Breast epithelium (tissue), 4 donors: ENCODE measurements around the gene VPS9D1. TPM values are rescaled to one million over a fixed set of nuclear protein-coding genes. Genes with fewer than 3 reads are reported as not detected.
"Not testable (repeated sequence)": the region's sequence is repeated elsewhere in the genome, so short reads cannot be mapped to it uniquely, and the experiment has no call there.

Experiments
- DNase-seq, 2 donors: peaks; one replicate each; pipeline ENCODE4 v3.0.0-alpha.2; 2019; ENCODE audit warnings: low spot score in 2 of 2
- H3K27ac ChIP-seq, 2 donors: fragments of 200-600 bp; sonication (generic) in 1 of 2; one replicate each; pipeline ENCODE4 v1.5.1; 2016 to 2019; ENCODE audit warnings: mild to moderate bottlenecking in 1 of 2
- H3K27me3 ChIP-seq, 2 donors: fragments of 200-600 bp; sonication (generic) in 1 of 2; one replicate each; pipeline versions ENCODE4 v1.5.1 to v1.6.0; 2017 to 2019; ENCODE audit warnings: control low read depth in 1 of 2, mild to moderate bottlenecking in 1 of 2
- H3K36me3 ChIP-seq: fragments of 200-600 bp; one replicate; pipeline ENCODE4 v1.5.1; 2019
- H3K4me1 ChIP-seq, 2 donors: fragments of 200-600 bp; sonication (generic); one replicate each; pipeline ENCODE4 v1.5.1; 2016 to 2019; ENCODE audit warnings: control low read depth in 1 of 2
- H3K4me3 ChIP-seq, 3 donors: fragments of 200-600 bp; sonication (generic); 1 replicate in 2 of 3; 2 replicates in 1 of 3; pipeline ENCODE4 v1.5.1; 2016 to 2019; ENCODE audit warnings: mild to moderate bottlenecking in 3 of 3, moderate library complexity in 2 of 3
- H3K9me3 ChIP-seq, 2 donors: fragments of 200-600 bp; sonication (generic) in 1 of 2; one replicate each; pipeline ENCODE4 v1.5.1; 2016 to 2019; ENCODE audit warnings: control low read depth in 1 of 2
- POLR2A ChIP-seq: fragments of 450-650 bp; IDR thresholded peaks from one replicate; pipeline ENCODE4 v1.6.1; 2016; ENCODE audit warnings: antibody characterized with exemption, mild to moderate bottlenecking, moderate library complexity
- POLR2AphosphoS5 ChIP-seq, 3 donors: sonication (generic); formaldehyde crosslinking; IDR thresholded peaks; one replicate each; pipeline ENCODE4 v1.6.1; 2017; ENCODE audit warnings: antibody characterized with exemption in 3 of 3
- intact Hi-C: fragments of 100-400 bp; cut with DNase I; formaldehyde crosslinking; loops from one replicate; pipeline ENCODE4 v1.15.1; 2023; ENCODE audit warnings: low total_unique reads
- total RNA-seq, 3 donors: library from RNA; depleted of rRNA; stranded (reverse); fragments of >200 nt; gene quantifications; one replicate each; pipeline ENCODE4 v1.1.0, GENCODE V29; 2016
- TF ChIP-seq, protein P1 (sequence below), 3 donors: fragments of 450-650 bp; IDR thresholded peaks; one replicate each; pipeline ENCODE4 v1.5.1; 2016 to 2017; ENCODE audit warnings: antibody characterized with exemption in 3 of 3, mild to moderate bottlenecking in 3 of 3, moderate library complexity in 3 of 3

The VPS9D1 gene
- total RNA-seq, 3 donors from 2014 or later = 4.8 to 6.6 (median 5.4) TPM

DNA sequence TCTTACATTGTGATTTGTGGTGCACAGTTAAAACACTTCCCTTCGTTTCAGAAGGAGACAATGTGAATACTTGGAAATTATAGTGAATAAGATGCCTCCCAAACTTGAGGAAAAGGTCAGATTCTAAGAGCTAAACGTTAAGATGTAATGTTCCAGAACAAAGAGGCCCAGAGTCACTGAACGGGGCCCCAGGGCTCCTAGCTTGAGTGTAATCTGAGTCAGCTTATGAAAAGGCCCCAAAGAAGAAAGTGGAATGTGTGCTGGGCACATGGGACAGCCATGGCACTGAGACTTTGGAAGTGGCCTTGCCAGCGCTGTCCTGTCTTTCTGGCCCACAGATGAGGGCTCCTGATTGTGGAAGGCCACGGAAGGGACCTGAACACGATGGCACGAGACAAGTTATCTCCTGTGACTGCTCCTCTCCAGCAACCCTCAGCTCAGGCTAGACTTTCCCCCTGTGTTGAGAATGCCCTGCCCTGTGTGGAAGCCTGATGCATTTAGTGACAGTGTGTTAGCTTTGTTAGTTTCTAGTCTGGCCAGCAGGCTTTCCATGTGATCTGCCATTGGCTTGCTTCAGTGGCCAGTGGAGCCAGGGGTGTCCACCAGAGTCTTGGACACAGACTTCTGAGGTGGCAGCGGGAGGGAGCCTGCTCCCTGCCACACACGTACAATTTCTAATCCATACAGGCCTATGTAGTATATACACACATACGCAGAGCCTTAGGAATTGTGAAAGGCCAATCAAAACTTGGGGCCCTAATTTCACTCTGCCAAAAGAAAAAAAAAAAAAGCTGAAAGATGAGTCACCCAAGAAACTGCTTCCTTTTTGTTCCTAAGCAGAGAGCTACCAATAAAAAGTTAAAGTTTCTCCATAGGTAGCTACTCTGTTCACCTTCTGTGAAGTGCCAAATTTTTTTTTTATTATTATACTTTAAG lies 49.9 kb downstream of the VPS9D1 start:
- H3K4me1 ChIP-seq = no peaks in the 10 kb centered on the region
- H3K36me3 ChIP-seq = no peaks in the 10 kb centered on the region
- no peaks in the 10 kb centered on the region for H3K9me3 ChIP-seq
- H3K27me3 ChIP-seq = no peaks in the 10 kb centered on the region
- H3K27ac ChIP-seq = no peak overlapping the region
- no peak for DNase-seq
- intact Hi-C loops = no loop called here
- no peak for TF ChIP-seq POLR2AphosphoS5 (IDR thresholded peaks at IDR 0.05)
- TF ChIP-seq, protein P1, sequence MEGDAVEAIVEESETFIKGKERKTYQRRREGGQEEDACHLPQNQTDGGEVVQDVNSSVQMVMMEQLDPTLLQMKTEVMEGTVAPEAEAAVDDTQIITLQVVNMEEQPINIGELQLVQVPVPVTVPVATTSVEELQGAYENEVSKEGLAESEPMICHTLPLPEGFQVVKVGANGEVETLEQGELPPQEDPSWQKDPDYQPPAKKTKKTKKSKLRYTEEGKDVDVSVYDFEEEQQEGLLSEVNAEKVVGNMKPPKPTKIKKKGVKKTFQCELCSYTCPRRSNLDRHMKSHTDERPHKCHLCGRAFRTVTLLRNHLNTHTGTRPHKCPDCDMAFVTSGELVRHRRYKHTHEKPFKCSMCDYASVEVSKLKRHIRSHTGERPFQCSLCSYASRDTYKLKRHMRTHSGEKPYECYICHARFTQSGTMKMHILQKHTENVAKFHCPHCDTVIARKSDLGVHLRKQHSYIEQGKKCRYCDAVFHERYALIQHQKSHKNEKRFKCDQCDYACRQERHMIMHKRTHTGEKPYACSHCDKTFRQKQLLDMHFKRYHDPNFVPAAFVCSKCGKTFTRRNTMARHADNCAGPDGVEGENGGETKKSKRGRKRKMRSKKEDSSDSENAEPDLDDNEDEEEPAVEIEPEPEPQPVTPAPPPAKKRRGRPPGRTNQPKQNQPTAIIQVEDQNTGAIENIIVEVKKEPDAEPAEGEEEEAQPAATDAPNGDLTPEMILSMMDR (IDR thresholded peaks at IDR 0.05) = no peak
- TF ChIP-seq POLR2A = no peak
- H3K4me3 ChIP-seq = no peak overlapping the region

- intact Hi-C loops = no loop called here
- DNase-seq = no peak
- Histone ChIP-seq H3K4me1 (no peaks in the 10 kb centered on the region), H3K27ac (no peak overlapping the region), H3K27me3 (no peaks in the 10 kb centered on the region), H3K9me3 (no peaks in the 10 kb centered on the region), H3K36me3 (no peaks in the 10 kb centered on the region), H3K4me3 (no peak overlapping the region)
- TF ChIP-seq POLR2A (no peak), POLR2AphosphoS5 (IDR thresholded peaks at IDR 0.05) (no peak)
- TF ChIP-seq, protein P1 (IDR thresholded peaks at IDR 0.05) = no peak
These were observed 50.9 kb downstream of the VPS9D1 start for GRCh38 chr16:89669755-89670154.

- H3K4me3 ChIP-seq = peak overlapping the region in 2 of 3 donors; percentile 30 to 49
These were observed 51.9 kb downstream of the VPS9D1 start for GRCh38 chr16:89668790-89669158.

GRCh38 chr16:89667633-89668032 lies 53.1 kb downstream of the VPS9D1 start:
- TF ChIP-seq, protein P1 (IDR thresholded peaks at IDR 0.05) = no peak
- no peak for TF ChIP-seq POLR2A
- H3K27ac ChIP-seq = no peak overlapping the region
- no peaks in the 10 kb centered on the region for H3K4me1 ChIP-seq
- intact Hi-C loops = no loop called here
- no peaks in the 10 kb centered on the region for H3K36me3 ChIP-seq
- no peaks in the 10 kb centered on the region for H3K9me3 ChIP-seq
- no peaks in the 10 kb centered on the region for H3K27me3 ChIP-seq
- DNase-seq = no peak
- no peak overlapping the region for H3K4me3 ChIP-seq

More at GRCh38 chr16:89668790-89669158, 51.9 kb downstream of the VPS9D1 start:
- no peak for DNase-seq
- TF ChIP-seq POLR2AphosphoS5 (IDR thresholded peaks at IDR 0.05) (no peak), POLR2A (no peak)
- TF ChIP-seq, protein P1 (IDR thresholded peaks at IDR 0.05) = no peak
- Histone ChIP-seq H3K27me3 (no peaks in the 10 kb centered on the region), H3K36me3 (no peaks in the 10 kb centered on the region), H3K9me3 (no peaks in the 10 kb centered on the region), H3K4me1 (no peaks in the 10 kb centered on the region), H3K27ac (peak overlapping the region in 1 of 2 donors; percentile 48)
- intact Hi-C loops = no loop called here

DNA sequence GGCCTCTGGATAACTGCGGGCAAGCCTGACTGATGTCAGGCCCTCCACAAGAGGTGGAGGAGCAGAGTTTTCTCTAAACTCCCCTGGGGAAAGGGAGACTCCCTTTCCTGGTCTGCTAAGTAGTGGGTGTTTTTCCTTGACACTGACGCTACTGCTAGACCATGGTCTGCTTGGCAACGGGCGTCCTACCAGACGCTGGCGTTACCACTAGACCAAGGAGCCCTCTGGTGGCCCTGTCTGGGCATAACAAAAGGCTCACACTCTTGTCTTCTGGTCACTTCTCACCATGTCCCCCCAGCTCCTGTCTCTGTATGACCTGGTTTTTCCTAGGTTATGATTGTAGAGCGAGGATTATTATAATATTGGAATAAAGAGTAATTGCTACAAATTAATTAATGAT lies 53.7 kb downstream of the VPS9D1 start:
- H3K4me1 ChIP-seq, H3K27me3 ChIP-seq, DNase-seq, intact Hi-C loops, H3K4me3 ChIP-seq, H3K36me3 ChIP-seq, H3K9me3 ChIP-seq, H3K27ac ChIP-seq: not testable (repeated sequence)

- H3K4me1 ChIP-seq, H3K27ac ChIP-seq, H3K9me3 ChIP-seq, H3K27me3 ChIP-seq, H3K36me3 ChIP-seq, DNase-seq, H3K4me3 ChIP-seq, intact Hi-C loops: not testable (repeated sequence)
These were observed 56.5 kb downstream of the VPS9D1 start for GRCh38 chr16:89664238-89664637.
